Liver (tissue), 9 donors: ENCODE results near the gene ZBTB47. TPM values are rescaled to one million over a fixed set of nuclear protein-coding genes. Genes with fewer than 3 reads are reported as not detected.

ENCODE experiments used
- DNase-seq: peaks from one replicate; pipeline ENCODE4 v3.0.0-alpha.2; 2017; ENCODE audit warnings: low spot score
- H3K27ac ChIP-seq, 2 donors: one replicate each; pipeline ENCODE4 v1.7.0; 2013; ENCODE audit warnings: inconsistent platforms in 2 of 2, low read length in 2 of 2, control low read depth in 1 of 2, low read depth in 1 of 2, mild to moderate bottlenecking in 1 of 2
- H3K27me3 ChIP-seq, 4 donors: one replicate each; pipeline versions ENCODE4 v1.6.1 to v1.7.0; 2013; ENCODE audit warnings: low read length in 3 of 4, inconsistent platforms in 1 of 4, mild to moderate bottlenecking in 1 of 4, moderate library complexity in 1 of 4; ENCODE audit not compliant: control insufficient read depth in 4 of 4, insufficient read depth in 4 of 4
- H3K36me3 ChIP-seq, 4 donors: one replicate each; pipeline versions ENCODE4 v1.6.1 to v1.7.0; 2013; ENCODE audit warnings: low read length in 3 of 4, mild to moderate bottlenecking in 3 of 4, low read depth in 1 of 4, moderate library complexity in 1 of 4; ENCODE audit not compliant: control insufficient read depth in 4 of 4, insufficient read depth in 3 of 4
- H3K4me1 ChIP-seq, 4 donors: one replicate each; pipeline versions ENCODE4 v1.6.1 to v1.7.0; 2013; ENCODE audit warnings: low read length in 3 of 4, mild to moderate bottlenecking in 3 of 4, moderate library complexity in 1 of 4; ENCODE audit not compliant: control insufficient read depth in 4 of 4, insufficient read depth in 4 of 4
- H3K4me3 ChIP-seq, 3 donors: one replicate each; pipeline versions ENCODE4 v1.6.1 to v1.7.0; 2013; ENCODE audit warnings: low read length in 3 of 3, control low read depth in 1 of 3, low read depth in 1 of 3, mild to moderate bottlenecking in 1 of 3
- H3K9ac ChIP-seq, 2 donors: one replicate each; pipeline ENCODE4 v1.7.0; 2013; ENCODE audit warnings: low read length in 2 of 2, mild to moderate bottlenecking in 2 of 2, moderate library complexity in 2 of 2, control low read depth in 1 of 2, low read depth in 1 of 2
- H3K9me3 ChIP-seq, 4 donors: one replicate each; pipeline versions ENCODE4 v1.6.1 to v1.7.0; 2013; ENCODE audit warnings: low read length in 3 of 4; ENCODE audit not compliant: control insufficient read depth in 4 of 4
- EGR1 ChIP-seq, 2 donors: IDR thresholded peaks; 2 replicates each; pipeline ENCODE4 v1.6.1; 2016 to 2018; ENCODE audit warnings: antibody characterized with exemption in 2 of 2, low read depth in 2 of 2
- FOXA1 ChIP-seq: IDR thresholded peaks from 2 replicates; pipeline ENCODE4 v1.6.1; 2016; ENCODE audit warnings: antibody characterized with exemption
- FOXA2 ChIP-seq: IDR thresholded peaks from 2 replicates; pipeline ENCODE4 v1.6.1; 2016; ENCODE audit warnings: antibody characterized with exemption
- GABPA ChIP-seq, 2 donors: IDR thresholded peaks in 1 of 2; conservative IDR thresholded peaks in 1 of 2; 2 replicates each; pipeline ENCODE4 v1.6.1; 2016; ENCODE audit warnings: antibody characterized with exemption in 2 of 2, mild to moderate bottlenecking in 1 of 2, moderate library complexity in 1 of 2
- HNF4A ChIP-seq, 2 donors: conservative IDR thresholded peaks; 2 replicates each; pipeline ENCODE4 v1.6.1; 2016; ENCODE audit warnings: antibody characterized with exemption in 2 of 2, mild to moderate bottlenecking in 2 of 2
- HNF4G ChIP-seq: IDR thresholded peaks from 2 replicates; pipeline ENCODE4 v1.6.1; 2016; ENCODE audit warnings: antibody characterized with exemption
- JUND ChIP-seq, 2 donors: IDR thresholded peaks; 2 replicates each; pipeline ENCODE4 v1.6.1; 2016; ENCODE audit warnings: antibody characterized with exemption in 2 of 2
- NR2F2 ChIP-seq: IDR thresholded peaks from 2 replicates; pipeline ENCODE4 v1.6.1; 2016; ENCODE audit warnings: antibody characterized with exemption
- RAD21 ChIP-seq, 2 donors: IDR thresholded peaks; 2 replicates each; pipeline ENCODE4 v1.6.1; 2016; ENCODE audit warnings: antibody characterized with exemption in 2 of 2, mild to moderate bottlenecking in 2 of 2
- RXRA ChIP-seq, 2 donors: IDR thresholded peaks; 2 replicates each; pipeline ENCODE4 v1.6.1; 2017 to 2018; ENCODE audit warnings: antibody characterized with exemption in 2 of 2, mild to moderate bottlenecking in 1 of 2
- SP1 ChIP-seq: IDR thresholded peaks from 2 replicates; pipeline ENCODE4 v1.6.1; 2018; ENCODE audit warnings: antibody characterized with exemption, mild to moderate bottlenecking
- TAF1 ChIP-seq: conservative IDR thresholded peaks from 2 replicates; pipeline ENCODE4 v1.6.1; 2016; ENCODE audit warnings: antibody characterized with exemption, mild to moderate bottlenecking
- YY1 ChIP-seq: IDR thresholded peaks from 2 replicates; pipeline ENCODE4 v1.6.1; 2016; ENCODE audit warnings: antibody characterized with exemption, mild to moderate bottlenecking
- WGBS: extraction: QIAGEN DNeasy Blood & Tissue Kit; methylation state at CpG from one replicate; pipeline ENCODE4 v1.1.7; 2013; 5-methylcytosine and 5-hydroxymethylcytosine counted together
- polyA plus RNA-seq, 2 donors: library from polyadenylated mRNA; stranded (reverse) in 1 of 2; unstranded in 1 of 2; fragments of 200-250 nt in 1 of 2; fragments of >200 nt in 1 of 2; fragmentation: Nextera tagmentation in 1 of 2; extraction: Ambion mirVana in 1 of 2; gene quantifications; one replicate each; pipeline versions ENCODE4 v1.2.1 to v1.2.3, GENCODE V29; 2013 to 2015
- total RNA-seq, 2 donors: library from RNA; depleted of rRNA; stranded (reverse); fragments of >200 nt; gene quantifications; one replicate each; pipeline ENCODE4 v1.2.3, GENCODE V29; 2014
- TF ChIP-seq, protein P1 (sequence below): IDR thresholded peaks from 2 replicates; pipeline ENCODE4 v1.6.1; 2016; ENCODE audit warnings: antibody characterized with exemption
- TF ChIP-seq, protein P2 (sequence below): IDR thresholded peaks from 2 replicates; pipeline ENCODE4 v1.6.1; 2016; ENCODE audit warnings: antibody characterized with exemption
- TF ChIP-seq, protein P3 (sequence below): IDR thresholded peaks from 2 replicates; pipeline ENCODE4 v1.6.1; 2016; ENCODE audit warnings: antibody characterized with exemption
- TF ChIP-seq, protein P4 (sequence below): IDR thresholded peaks from 2 replicates; pipeline ENCODE4 v1.6.1; 2016; ENCODE audit warnings: antibody characterized with exemption, mild to moderate bottlenecking
- TF ChIP-seq, protein P5 (sequence below): fragments of 150-350 bp; IDR thresholded peaks from 2 replicates; pipeline ENCODE4 v1.5.1; 2017; ENCODE audit warnings: improper control_type of control experiment, low read depth, low read length; ENCODE audit not compliant: missing input control
- donor health status: healthy.
- donor health status: healthy.
- donor health status: healthy.
- donor health status: healthy.
- donor health status: healthy.

The ZBTB47 gene
- total and polyA plus RNA-seq, 4 donors: 0.42 to 7.4 (median 4.2) TPM

DNA sequence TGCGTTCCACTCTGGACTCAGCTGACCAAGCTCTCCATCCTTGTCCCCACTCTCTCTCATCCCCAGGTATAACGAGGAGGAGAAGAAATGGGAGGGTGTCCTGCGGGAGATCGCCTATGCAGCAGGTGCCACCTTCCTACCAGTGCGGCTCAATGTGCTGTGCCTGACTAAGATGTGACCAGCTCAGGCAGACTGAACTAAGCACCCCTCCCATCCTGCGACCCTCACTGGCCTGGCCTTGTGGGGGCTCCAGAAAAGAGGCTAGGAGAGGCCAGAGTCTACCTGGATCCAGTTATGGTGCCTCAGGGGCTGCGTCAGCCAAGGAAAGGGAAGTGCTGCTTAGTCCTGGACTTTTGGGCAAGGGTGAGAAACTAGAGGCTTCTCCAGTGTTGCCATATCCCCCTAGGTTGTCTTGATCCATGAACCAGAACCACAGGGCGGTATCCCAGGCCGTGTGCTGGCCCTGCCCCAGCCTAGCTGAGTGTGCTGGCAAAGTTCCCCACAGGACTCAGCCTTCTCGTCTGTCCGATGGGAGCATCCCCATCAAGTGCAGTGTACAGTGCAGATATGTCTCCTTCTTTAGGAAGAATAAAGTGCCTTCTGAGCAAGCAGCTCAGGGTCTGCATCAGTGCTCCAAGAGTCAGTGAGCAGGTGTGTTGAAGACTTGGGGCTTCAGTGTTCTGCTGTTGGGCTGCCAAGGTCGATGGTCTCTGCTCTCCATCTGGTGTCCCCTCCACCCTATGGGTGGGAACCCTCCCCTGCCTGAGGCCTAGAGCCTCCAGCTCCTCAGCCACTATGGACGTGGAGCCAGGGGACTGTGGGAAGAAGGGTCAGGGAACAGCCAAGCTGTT, 38.5 kb downstream of the ZBTB47 start:
- 77% methylated on average over 13 of the region's 13 CpGs for WGBS
- TF ChIP-seq, protein P1, sequence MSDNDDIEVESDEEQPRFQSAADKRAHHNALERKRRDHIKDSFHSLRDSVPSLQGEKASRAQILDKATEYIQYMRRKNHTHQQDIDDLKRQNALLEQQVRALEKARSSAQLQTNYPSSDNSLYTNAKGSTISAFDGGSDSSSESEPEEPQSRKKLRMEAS: no peak
- TF ChIP-seq JUND (IDR thresholded peaks at IDR 0.05) (no peak), FOXA1 (no peak), RAD21 (IDR thresholded peaks at IDR 0.05) (no peak), TAF1 (no peak), SP1 (no peak), RXRA (IDR thresholded peaks at IDR 0.05) (no peak), FOXA2 (no peak), GABPA (IDR thresholded peaks at IDR 0.05 in 1 of 2, conservative IDR thresholded peaks at IDR 0.05 in 1 of 2) (no peak), EGR1 (IDR thresholded peaks at IDR 0.05; ENCODE audit: low read depth in 2 of 2) (no peak)
- TF ChIP-seq, protein P2, sequence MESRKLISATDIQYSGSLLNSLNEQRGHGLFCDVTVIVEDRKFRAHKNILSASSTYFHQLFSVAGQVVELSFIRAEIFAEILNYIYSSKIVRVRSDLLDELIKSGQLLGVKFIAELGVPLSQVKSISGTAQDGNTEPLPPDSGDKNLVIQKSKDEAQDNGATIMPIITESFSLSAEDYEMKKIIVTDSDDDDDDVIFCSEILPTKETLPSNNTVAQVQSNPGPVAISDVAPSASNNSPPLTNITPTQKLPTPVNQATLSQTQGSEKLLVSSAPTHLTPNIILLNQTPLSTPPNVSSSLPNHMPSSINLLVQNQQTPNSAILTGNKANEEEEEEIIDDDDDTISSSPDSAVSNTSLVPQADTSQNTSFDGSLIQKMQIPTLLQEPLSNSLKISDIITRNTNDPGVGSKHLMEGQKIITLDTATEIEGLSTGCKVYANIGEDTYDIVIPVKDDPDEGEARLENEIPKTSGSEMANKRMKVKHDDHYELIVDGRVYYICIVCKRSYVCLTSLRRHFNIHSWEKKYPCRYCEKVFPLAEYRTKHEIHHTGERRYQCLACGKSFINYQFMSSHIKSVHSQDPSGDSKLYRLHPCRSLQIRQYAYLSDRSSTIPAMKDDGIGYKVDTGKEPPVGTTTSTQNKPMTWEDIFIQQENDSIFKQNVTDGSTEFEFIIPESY: no peak
- no peak for DNase-seq

DNA sequence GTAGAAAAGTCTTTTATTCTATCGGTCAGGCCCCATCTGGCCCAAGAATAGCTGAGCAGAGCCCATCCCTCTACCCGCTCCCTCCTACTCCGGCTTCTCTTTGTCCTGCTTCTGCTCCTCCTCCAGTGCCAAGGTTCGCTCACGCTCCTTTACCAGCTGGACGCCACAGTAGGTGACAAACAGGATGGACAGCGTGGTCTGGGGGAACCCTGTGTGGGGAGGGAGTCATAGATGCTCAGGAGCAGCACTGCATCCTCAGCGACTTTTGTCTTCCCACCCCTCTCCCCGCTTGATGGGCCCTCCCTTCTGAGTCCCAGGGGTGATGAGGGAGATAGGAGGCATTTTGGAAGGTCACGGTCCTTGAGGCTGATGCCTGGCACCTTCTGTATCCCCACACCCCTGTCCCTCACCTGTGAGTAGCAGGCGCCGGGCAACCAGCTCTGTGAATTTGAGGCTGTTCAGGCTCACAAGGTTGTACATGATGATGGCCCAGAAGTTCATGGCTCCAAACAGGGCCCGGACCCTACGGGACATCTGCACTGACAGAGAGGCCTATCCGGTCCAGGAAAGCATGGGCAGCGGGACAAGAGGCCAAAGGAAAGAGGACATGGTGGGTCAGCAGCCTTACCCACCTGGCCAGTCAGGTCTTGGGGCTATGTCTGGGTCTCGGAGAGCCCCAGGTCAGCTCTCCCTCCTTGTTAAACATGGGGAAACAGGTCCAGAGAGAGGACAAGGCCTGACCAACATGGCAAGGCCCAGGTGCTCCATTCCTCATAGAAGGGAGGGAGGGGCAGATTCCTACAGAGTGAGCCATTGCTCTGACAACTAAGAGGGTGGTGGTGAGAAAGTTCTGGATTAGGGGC, 39.4 kb downstream of the ZBTB47 start:
- 90% methylated on average over 17 of the region's 17 CpGs for WGBS
- no peaks in the 10 kb centered on the region for H3K9me3 ChIP-seq
- H3K27ac ChIP-seq: no peak overlapping the region
- H3K4me1 ChIP-seq: no peaks in the 10 kb centered on the region
- TF ChIP-seq YY1 (no peak), FOXA2 (no peak), HNF4G (no peak), GABPA (IDR thresholded peaks at IDR 0.05 in 1 of 2, conservative IDR thresholded peaks at IDR 0.05 in 1 of 2) (no peak), FOXA1 (no peak), RAD21 (IDR thresholded peaks at IDR 0.05) (no peak), RXRA (IDR thresholded peaks at IDR 0.05) (no peak), TAF1 (no peak), EGR1 (IDR thresholded peaks at IDR 0.05; ENCODE audit: low read depth in 2 of 2) (no peak), NR2F2 (no peak), SP1 (no peak), HNF4A (conservative IDR thresholded peaks at IDR 0.05) (no peak)
- TF ChIP-seq, protein P3, sequence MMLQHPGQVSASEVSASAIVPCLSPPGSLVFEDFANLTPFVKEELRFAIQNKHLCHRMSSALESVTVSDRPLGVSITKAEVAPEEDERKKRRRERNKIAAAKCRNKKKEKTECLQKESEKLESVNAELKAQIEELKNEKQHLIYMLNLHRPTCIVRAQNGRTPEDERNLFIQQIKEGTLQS: no peak
- TF ChIP-seq, protein P2: no peak
- TF ChIP-seq, protein P1: no peak
- TF ChIP-seq, protein P4, sequence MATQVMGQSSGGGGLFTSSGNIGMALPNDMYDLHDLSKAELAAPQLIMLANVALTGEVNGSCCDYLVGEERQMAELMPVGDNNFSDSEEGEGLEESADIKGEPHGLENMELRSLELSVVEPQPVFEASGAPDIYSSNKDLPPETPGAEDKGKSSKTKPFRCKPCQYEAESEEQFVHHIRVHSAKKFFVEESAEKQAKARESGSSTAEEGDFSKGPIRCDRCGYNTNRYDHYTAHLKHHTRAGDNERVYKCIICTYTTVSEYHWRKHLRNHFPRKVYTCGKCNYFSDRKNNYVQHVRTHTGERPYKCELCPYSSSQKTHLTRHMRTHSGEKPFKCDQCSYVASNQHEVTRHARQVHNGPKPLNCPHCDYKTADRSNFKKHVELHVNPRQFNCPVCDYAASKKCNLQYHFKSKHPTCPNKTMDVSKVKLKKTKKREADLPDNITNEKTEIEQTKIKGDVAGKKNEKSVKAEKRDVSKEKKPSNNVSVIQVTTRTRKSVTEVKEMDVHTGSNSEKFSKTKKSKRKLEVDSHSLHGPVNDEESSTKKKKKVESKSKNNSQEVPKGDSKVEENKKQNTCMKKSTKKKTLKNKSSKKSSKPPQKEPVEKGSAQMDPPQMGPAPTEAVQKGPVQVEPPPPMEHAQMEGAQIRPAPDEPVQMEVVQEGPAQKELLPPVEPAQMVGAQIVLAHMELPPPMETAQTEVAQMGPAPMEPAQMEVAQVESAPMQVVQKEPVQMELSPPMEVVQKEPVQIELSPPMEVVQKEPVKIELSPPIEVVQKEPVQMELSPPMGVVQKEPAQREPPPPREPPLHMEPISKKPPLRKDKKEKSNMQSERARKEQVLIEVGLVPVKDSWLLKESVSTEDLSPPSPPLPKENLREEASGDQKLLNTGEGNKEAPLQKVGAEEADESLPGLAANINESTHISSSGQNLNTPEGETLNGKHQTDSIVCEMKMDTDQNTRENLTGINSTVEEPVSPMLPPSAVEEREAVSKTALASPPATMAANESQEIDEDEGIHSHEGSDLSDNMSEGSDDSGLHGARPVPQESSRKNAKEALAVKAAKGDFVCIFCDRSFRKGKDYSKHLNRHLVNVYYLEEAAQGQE: no peak
- TF ChIP-seq, protein P5, sequence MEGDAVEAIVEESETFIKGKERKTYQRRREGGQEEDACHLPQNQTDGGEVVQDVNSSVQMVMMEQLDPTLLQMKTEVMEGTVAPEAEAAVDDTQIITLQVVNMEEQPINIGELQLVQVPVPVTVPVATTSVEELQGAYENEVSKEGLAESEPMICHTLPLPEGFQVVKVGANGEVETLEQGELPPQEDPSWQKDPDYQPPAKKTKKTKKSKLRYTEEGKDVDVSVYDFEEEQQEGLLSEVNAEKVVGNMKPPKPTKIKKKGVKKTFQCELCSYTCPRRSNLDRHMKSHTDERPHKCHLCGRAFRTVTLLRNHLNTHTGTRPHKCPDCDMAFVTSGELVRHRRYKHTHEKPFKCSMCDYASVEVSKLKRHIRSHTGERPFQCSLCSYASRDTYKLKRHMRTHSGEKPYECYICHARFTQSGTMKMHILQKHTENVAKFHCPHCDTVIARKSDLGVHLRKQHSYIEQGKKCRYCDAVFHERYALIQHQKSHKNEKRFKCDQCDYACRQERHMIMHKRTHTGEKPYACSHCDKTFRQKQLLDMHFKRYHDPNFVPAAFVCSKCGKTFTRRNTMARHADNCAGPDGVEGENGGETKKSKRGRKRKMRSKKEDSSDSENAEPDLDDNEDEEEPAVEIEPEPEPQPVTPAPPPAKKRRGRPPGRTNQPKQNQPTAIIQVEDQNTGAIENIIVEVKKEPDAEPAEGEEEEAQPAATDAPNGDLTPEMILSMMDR: no peak
- no peak for DNase-seq
- no peaks in the 10 kb centered on the region for H3K36me3 ChIP-seq
- no peak overlapping the region for H3K4me3 ChIP-seq
- no peak overlapping the region for H3K9ac ChIP-seq
- no peaks in the 10 kb centered on the region for H3K27me3 ChIP-seq

More for the DNA sequence above, 38.5 kb downstream of the ZBTB47 start:
- Histone ChIP-seq H3K36me3 (no peaks in the 10 kb centered on the region), H3K9me3 (no peaks in the 10 kb centered on the region), H3K27ac (no peak overlapping the region), H3K4me3 (no peak overlapping the region), H3K4me1 (no peaks in the 10 kb centered on the region), H3K9ac (no peak overlapping the region), H3K27me3 (no peaks in the 10 kb centered on the region)
